Ectodermal cell (in vitro differentiated cells): ENCODE results near the gene AK8.
A peak's percentile ranks its signal among the peaks of the same experiment; 100 is the strongest.

Experiments used
- H3K27ac ChIP-seq: 2 replicates; pipeline ENCODE4 v1.7.0; 2013; ENCODE audit warnings: mild to moderate bottlenecking, low read depth, low read length; ENCODE audit not compliant: insufficient read depth, poor library complexity, severe bottlenecking
- H3K27me3 ChIP-seq: 2 replicates; pipeline ENCODE4 v1.7.0; 2013; ENCODE audit warnings: mild to moderate bottlenecking, low read length; ENCODE audit not compliant: insufficient read depth, control insufficient read depth, poor library complexity, severe bottlenecking
- H3K36me3 ChIP-seq: one replicate; pipeline ENCODE4 v1.7.0; 2013; ENCODE audit warnings: low read length; ENCODE audit not compliant: control insufficient read depth, insufficient read depth
- H3K4me1 ChIP-seq: one replicate; pipeline ENCODE4 v1.7.0; 2013; ENCODE audit warnings: low read length; ENCODE audit not compliant: control insufficient read depth, insufficient read depth
- H3K4me3 ChIP-seq: 2 replicates; pipeline ENCODE4 v1.7.0; 2013; ENCODE audit warnings: low read depth, low read length, control low read depth; ENCODE audit not compliant: insufficient read depth
- H3K9me3 ChIP-seq: 2 replicates; pipeline ENCODE4 v1.7.0; 2013; ENCODE audit warnings: mild to moderate bottlenecking, low read length, moderate library complexity; ENCODE audit not compliant: control insufficient read depth
- WGBS, 2 experiments: methylation state at CpG; one replicate each; pipeline ENCODE4 v1.1.7; 2013; ENCODE audit warnings: missing lambda C conversion rate in 2 of 2; 5-methylcytosine and 5-hydroxymethylcytosine counted together

AK8 gene

DNA sequence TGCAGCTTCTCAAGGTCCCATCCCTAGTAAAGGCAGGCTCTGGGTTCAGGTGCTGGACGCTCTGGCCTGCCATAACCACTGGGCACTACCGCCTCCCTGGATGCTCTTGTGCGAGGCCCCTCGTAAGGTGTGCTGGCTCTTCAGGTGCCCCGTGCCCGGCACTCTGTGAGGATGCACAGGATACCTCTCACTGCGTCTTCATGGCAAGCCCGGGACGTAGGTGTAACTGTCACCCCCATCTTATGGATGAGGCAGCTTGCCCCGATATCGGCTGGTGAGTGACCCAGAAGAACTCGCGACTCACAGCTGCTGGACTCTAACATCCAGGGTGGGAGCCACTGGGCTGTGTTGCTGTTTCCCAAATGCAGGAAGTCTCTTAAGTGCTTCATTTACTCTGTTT, 128.8 kb downstream of the AK8 start:
- Histone ChIP-seq H3K27ac (no peak overlapping the region), H3K9me3 (no peaks in the 10 kb centered on the region), H3K27me3 (peaks cover 33% of the 10 kb centered on the region), H3K4me1 (peaks cover 33% of the 10 kb centered on the region), H3K4me3 (no peak overlapping the region), H3K36me3 (no peaks in the 10 kb centered on the region)
- WGBS, 2 experiments: 90 to 91% methylated on average over 13 of the region's 13 CpGs

GRCh38 chr9:132748450-132748849, 129.6 kb downstream of the AK8 start:
- H3K27ac ChIP-seq: no peak overlapping the region
- peaks cover 42% of the 10 kb centered on the region for H3K27me3 ChIP-seq
- no peak overlapping the region for H3K4me3 ChIP-seq
- peaks cover 34% of the 10 kb centered on the region for H3K4me1 ChIP-seq
- 71 to 75% methylated on average over 5 of the region's 5 CpGs for WGBS, 2 experiments
- no peaks in the 10 kb centered on the region for H3K36me3 ChIP-seq
- H3K9me3 ChIP-seq: no peaks in the 10 kb centered on the region

GRCh38 chr9:132745756-132746709, 132.1 kb downstream of the AK8 start:
- WGBS, 2 experiments: 74 to 77% methylated on average over 19 of the region's 19 CpGs
- Histone ChIP-seq H3K4me1 (peaks cover 32% of the 10 kb centered on the region), H3K4me3 (peak overlapping the region; percentile 22), H3K36me3 (no peaks in the 10 kb centered on the region), H3K9me3 (no peaks in the 10 kb centered on the region), H3K27ac (no peak overlapping the region), H3K27me3 (peaks cover 66% of the 10 kb centered on the region)

- Histone ChIP-seq H3K9me3 (no peaks in the 10 kb centered on the region), H3K4me3 (peak overlapping the region; percentile 22), H3K27ac (no peak overlapping the region), H3K36me3 (no peaks in the 10 kb centered on the region), H3K27me3 (peaks cover 74% of the 10 kb centered on the region), H3K4me1 (peaks cover 32% of the 10 kb centered on the region)
- 2% methylated on average over 43 of the region's 43 CpGs for WGBS, 2 experiments
Measured at GRCh38 chr9:132744881-132745755, 133.0 kb downstream of the AK8 start.

DNA sequence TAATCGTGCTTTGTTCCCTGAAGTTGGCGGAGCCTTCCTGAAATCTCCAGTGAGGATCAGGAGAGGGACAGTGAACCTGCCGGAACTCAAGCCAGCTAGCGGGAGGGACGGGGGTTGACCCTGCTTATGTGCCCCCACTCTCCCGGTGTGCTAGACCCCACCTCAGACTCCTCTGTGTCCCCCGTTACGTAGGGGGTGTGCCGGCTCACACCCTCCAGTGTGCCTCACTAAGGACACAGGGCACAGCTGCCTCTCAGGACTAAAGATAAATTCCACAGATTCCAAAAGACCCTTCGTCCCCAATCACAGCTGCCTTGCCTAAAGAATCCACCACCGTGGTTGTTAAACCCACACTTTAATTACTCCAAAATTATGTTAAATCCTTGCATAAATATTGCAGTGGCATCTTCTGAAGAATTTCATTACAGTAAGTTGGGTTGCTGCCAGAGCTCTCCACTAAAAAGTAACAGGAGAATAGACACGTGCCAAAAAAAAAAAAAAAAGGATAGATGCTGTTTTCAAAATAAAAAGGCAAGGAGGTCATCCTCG, 134.1 kb downstream of the AK8 start:
- Histone ChIP-seq H3K9me3 (no peaks in the 10 kb centered on the region), H3K4me3 (no peak overlapping the region), H3K27ac (peak overlapping the region; percentile 12), H3K36me3 (no peaks in the 10 kb centered on the region), H3K4me1 (peaks cover 32% of the 10 kb centered on the region), H3K27me3 (peaks cover 74% of the 10 kb centered on the region)
- WGBS, 2 experiments: 8 to 11% methylated on average over 13 of the region's 13 CpGs

DNA sequence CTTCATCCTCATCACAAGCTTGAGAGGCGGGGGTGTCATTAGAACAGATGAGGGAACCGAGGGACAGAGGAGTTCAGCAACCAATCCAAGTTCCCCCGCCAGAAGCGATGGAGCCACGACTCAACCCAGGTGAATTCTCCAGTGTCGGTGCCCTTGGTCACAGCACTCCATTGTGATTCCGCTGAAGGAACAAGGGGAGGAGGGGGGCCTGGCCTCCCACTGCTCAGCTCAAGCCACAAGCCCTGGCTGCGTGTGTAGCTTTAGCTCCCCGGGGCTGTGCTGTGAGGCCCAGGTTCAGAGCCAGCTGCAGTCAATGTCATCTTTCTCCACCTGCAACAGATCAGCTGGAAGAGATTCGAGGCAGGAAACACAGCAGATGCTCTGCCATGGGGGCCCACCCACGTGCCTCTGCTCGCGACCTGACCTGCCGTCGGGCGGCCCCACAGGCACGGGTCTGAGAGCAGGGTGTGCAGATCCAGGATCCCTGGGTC, 135.2 kb downstream of the AK8 start:
- H3K4me3 ChIP-seq: no peak overlapping the region
- no peak overlapping the region for H3K27ac ChIP-seq
- H3K36me3 ChIP-seq: no peaks in the 10 kb centered on the region
- H3K4me1 ChIP-seq: peaks cover 32% of the 10 kb centered on the region
- peaks cover 69% of the 10 kb centered on the region for H3K27me3 ChIP-seq
- 19 to 21% methylated on average over 17 of the region's 17 CpGs for WGBS, 2 experiments
- H3K9me3 ChIP-seq: no peaks in the 10 kb centered on the region

DNA sequence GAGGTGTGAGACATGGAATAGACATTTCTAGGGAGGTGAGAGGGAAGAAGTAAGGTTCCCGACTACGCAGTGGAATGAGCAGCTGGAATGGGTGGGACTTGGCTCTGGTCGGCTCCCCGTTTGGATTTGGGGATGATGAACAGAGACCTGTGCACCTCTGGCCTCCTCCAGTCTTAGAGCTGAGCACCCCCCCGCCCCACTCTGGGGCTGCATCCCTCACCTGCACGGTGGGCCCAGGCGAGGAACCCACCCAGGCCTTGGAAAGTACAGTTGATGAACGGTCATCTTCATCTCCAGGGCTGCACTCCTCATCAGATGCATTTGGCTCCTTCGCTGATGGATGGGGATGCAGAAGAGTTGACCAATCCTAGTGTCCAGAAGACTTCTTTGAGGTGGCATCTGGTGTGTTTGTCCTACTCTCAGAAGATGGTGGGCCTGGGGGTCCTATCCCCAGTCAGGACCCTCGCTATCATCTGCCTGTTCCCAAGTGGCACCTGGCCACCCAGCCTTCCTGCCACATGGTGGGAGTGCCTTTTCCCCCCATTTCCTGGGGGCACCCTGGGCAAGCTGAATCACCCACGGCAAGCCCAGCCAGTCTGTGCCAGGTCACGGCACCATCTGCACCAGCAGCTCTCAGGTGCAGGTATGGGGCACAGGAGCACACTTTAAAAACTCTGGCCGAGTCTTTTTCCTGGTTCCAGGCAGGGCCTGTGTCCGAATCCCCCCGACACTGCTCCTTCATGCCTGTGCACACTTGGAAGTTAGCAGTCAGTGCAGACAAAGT, 137.4 kb downstream of the AK8 start:
- no peak overlapping the region for H3K4me3 ChIP-seq
- H3K27ac ChIP-seq: no peak overlapping the region
- no peaks in the 10 kb centered on the region for H3K36me3 ChIP-seq
- no peaks in the 10 kb centered on the region for H3K9me3 ChIP-seq
- peaks cover 54% of the 10 kb centered on the region for H3K27me3 ChIP-seq
- peaks cover 30% of the 10 kb centered on the region for H3K4me1 ChIP-seq
- whole genome bisulfite sequencing, 2 experiments: 90 to 94% methylated on average over 15 of the region's 15 CpGs

- whole genome bisulfite sequencing, 2 experiments: 90 to 97% methylated on average over 9 of the region's 9 CpGs
- Histone ChIP-seq H3K9me3 (no peaks in the 10 kb centered on the region), H3K27ac (no peak overlapping the region)
Measured at GRCh38 chr9:132739710-132740310, 138.3 kb downstream of the AK8 start.

GRCh38 chr9:132733260-132733815, 144.7 kb downstream of the AK8 start:
- 90 to 91% methylated on average over 22 of the region's 22 CpGs for WGBS, 2 experiments
- H3K27ac ChIP-seq: no peak overlapping the region
- H3K4me1 ChIP-seq: no peaks in the 10 kb centered on the region

More at GRCh38 chr9:132739710-132740310, 138.3 kb downstream of the AK8 start:
- H3K4me1 ChIP-seq: peaks cover 23% of the 10 kb centered on the region
- peaks cover 45% of the 10 kb centered on the region for H3K27me3 ChIP-seq
- no peak overlapping the region for H3K4me3 ChIP-seq
- no peaks in the 10 kb centered on the region for H3K36me3 ChIP-seq

More at GRCh38 chr9:132733260-132733815, 144.7 kb downstream of the AK8 start:
- Histone ChIP-seq H3K9me3 (no peaks in the 10 kb centered on the region), H3K27me3 (no peaks in the 10 kb centered on the region), H3K36me3 (no peaks in the 10 kb centered on the region), H3K4me3 (no peak overlapping the region)
